GM12872 (cell line): Measurements from ENCODE around the gene PLEKHM3.

ENCODE experiments used
- CTCF ChIP-seq: IDR thresholded peaks from 3 replicates; pipeline ENCODE4 v1.5.1; 2011; ENCODE audit warnings: low read depth, mild to moderate bottlenecking, low read length, moderate library complexity; ENCODE audit not compliant: insufficient read depth

PLEKHM3 gene

GRCh38 chr2:207825045-207825954 lies 200.0 kb downstream of the PLEKHM3 start:
- TF ChIP-seq CTCF, result no peak

- TF ChIP-seq CTCF, result no peak
Observed at GRCh38 chr2:207823865-207824264, 201.5 kb downstream of the PLEKHM3 start.

- no peak for TF ChIP-seq CTCF
Observed at GRCh38 chr2:207819839-207820784, 205.2 kb downstream of the PLEKHM3 start.

GRCh38 chr2:207819021-207819797 lies 206.1 kb downstream of the PLEKHM3 start:
- TF ChIP-seq CTCF, result no peak

GRCh38 chr2:207816546-207816945 lies 208.8 kb downstream of the PLEKHM3 start:
- TF ChIP-seq CTCF, result no peak

GRCh38 chr2:207815254-207815653 lies 210.1 kb downstream of the PLEKHM3 start:
- no peak for TF ChIP-seq CTCF
